Keratinocyte (primary cell): ENCODE measurements around the gene NKD1. TPM values are rescaled to one million over a fixed set of nuclear protein-coding genes. Genes with fewer than 3 reads are reported as not detected.

Source experiments
- DNase-seq: peaks from one replicate; pipeline ENCODE4 v3.0.0-alpha.2; 2011; ENCODE audit warnings: low read depth, missing footprints, low spot score
- FAIRE-seq: peaks from 2 replicates; lab custom pipeline; 2011; peaks lifted over from hg19 to GRCh38; lab: Jason Lieb, UNC
- H2AFZ ChIP-seq: 2 replicates; pipeline ENCODE4 v1.6.0; 2012; ENCODE audit warnings: low read length, control low read depth, inconsistent platforms; ENCODE audit not compliant: control insufficient read depth
- H3K27ac ChIP-seq: 2 replicates; pipeline ENCODE4 v1.5.1; 2011; ENCODE audit warnings: low read length; ENCODE audit not compliant: control insufficient read depth, insufficient read depth
- H3K27me3 ChIP-seq: 3 replicates; pipeline ENCODE4 v1.6.0; 2011; ENCODE audit warnings: low read length; ENCODE audit not compliant: control insufficient read depth, insufficient read depth; ENCODE audit errors: extremely low read depth
- H3K36me3 ChIP-seq, 2 experiments: 2 replicates in 1 of 2; 3 replicates in 1 of 2; pipeline ENCODE4 v1.5.1; 2011; ENCODE audit warnings: low read length in 2 of 2, mild to moderate bottlenecking in 1 of 2; ENCODE audit not compliant: control insufficient read depth in 2 of 2, insufficient read depth in 2 of 2; ENCODE audit errors: extremely low read depth in 1 of 2
- H3K4me1 ChIP-seq: 3 replicates; pipeline ENCODE4 v1.5.1; 2011; ENCODE audit warnings: low read length; ENCODE audit not compliant: control insufficient read depth, insufficient read depth; ENCODE audit errors: extremely low read depth
- H3K4me2 ChIP-seq: 3 replicates; pipeline ENCODE4 v1.6.0; 2011; ENCODE audit warnings: low read depth, low read length; ENCODE audit not compliant: control insufficient read depth, insufficient read depth; ENCODE audit errors: extremely low read depth
- H3K4me3 ChIP-seq, 3 experiments: fragments of 200-600 bp in 1 of 3; sonication (generic) in 1 of 3; 2 replicates in 2 of 3; 3 replicates in 1 of 3; pipeline ENCODE4 v1.5.1; 2011 to 2016; ENCODE audit warnings: low read length in 3 of 3, mild to moderate bottlenecking in 3 of 3, control low read depth in 2 of 3, inconsistent platforms in 1 of 3, low read depth in 1 of 3, mixed read lengths in 1 of 3, mixed run types in 1 of 3, moderate library complexity in 1 of 3; ENCODE audit not compliant: control insufficient read depth in 2 of 3, insufficient read depth in 2 of 3; ENCODE audit errors: extremely low read depth in 1 of 3
- H3K79me2 ChIP-seq: 2 replicates; pipeline ENCODE4 v1.6.0; 2012; ENCODE audit warnings: low read length; ENCODE audit not compliant: control insufficient read depth, insufficient read depth
- H3K9ac ChIP-seq: 3 replicates; pipeline ENCODE4 v1.6.0; 2011; ENCODE audit warnings: low read length; ENCODE audit not compliant: control insufficient read depth, insufficient read depth; ENCODE audit errors: extremely low read depth
- H3K9me1 ChIP-seq: 3 replicates; pipeline ENCODE4 v1.6.0; 2011; ENCODE audit warnings: low read length; ENCODE audit not compliant: control insufficient read depth, insufficient read depth; ENCODE audit errors: extremely low read depth
- H3K9me3 ChIP-seq: 2 replicates; pipeline ENCODE4 v1.5.1; 2012; ENCODE audit warnings: low read depth, low read length; ENCODE audit not compliant: control insufficient read depth
- H4K20me1 ChIP-seq: 3 replicates; pipeline ENCODE4 v1.6.0; 2011; ENCODE audit warnings: low read length; ENCODE audit not compliant: control insufficient read depth, insufficient read depth; ENCODE audit errors: extremely low read depth
- CTCF ChIP-seq, 3 experiments: IDR thresholded peaks in 1 of 3; conservative IDR thresholded peaks in 1 of 3; optimal IDR thresholded peaks in 1 of 3; 2 replicates in 2 of 3; 3 replicates in 1 of 3; pipeline versions ENCODE3 to v1.5.1; 2011; ENCODE audit warnings: low read length in 3 of 3, mild to moderate bottlenecking in 3 of 3, moderate library complexity in 2 of 3, control low read depth in 1 of 3, inconsistent platforms in 1 of 3; ENCODE audit not compliant: insufficient read depth in 2 of 3; ENCODE audit errors: extremely low read depth in 1 of 3
- EZH2 ChIP-seq: IDR thresholded peaks from one replicate; pipeline ENCODE4 v1.6.1; 2012; ENCODE audit warnings: inconsistent platforms, mild to moderate bottlenecking, low read length, moderate library complexity
- dilution Hi-C: fragments of 300-500 bp; cut with MboI; formaldehyde crosslinking; loops from one replicate; pipeline ENCODE4 v1.7.0; 2020; ENCODE audit warnings: low sequenced_read_pairs; ENCODE audit not compliant: extremely low pct_ligation_motif_present
- polyA plus RNA-seq, 5 experiments: library from polyadenylated mRNA; depleted of rRNA in 3 of 5; stranded (reverse) in 3 of 5; stranded (forward) in 1 of 5; unstranded in 1 of 5; fragments of >200 nt; gene quantifications; 1 replicate in 1 of 5; 2 replicates in 3 of 5; 3 replicates in 1 of 5; pipeline versions ENCODE4 v1.2.1 to v1.2.3, GENCODE V29; 2011 to 2012; ENCODE audit warnings: missing spikeins in 2 of 5, low read depth in 1 of 5, low replicate concordance in 1 of 5

NKD1 gene
- polyA plus RNA-seq, 1 donor (not counting 4 experiments of a cell fraction or from before 2014, with no cell fraction given) = 0.62 TPM

DNA sequence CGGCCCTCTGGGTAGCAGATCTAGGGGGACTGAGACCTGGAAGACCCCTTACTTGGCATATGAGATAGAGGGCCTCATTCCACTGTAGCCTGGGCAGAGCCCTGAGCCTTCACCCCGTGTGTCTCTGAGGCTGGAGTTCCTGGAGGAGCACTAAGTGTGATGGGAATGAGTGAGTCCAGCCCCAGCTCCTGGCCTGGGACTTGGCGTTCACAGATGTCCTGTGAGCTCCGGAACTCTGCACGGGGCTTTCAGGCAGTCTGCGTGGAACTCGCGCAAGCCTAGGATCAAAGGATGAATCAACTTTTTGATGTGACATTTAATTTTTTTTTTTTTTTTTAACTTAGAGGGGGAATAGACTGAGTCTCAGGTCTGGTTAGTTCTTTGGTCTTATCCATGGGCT, 1.8 kb downstream of the NKD1 start:
- TF ChIP-seq EZH2 = no peak
- TF ChIP-seq CTCF (optimal IDR thresholded peaks at IDR 0.05 in 1 of 3, IDR thresholded peaks at IDR 0.05 in 1 of 3, conservative IDR thresholded peaks at IDR 0.05 in 1 of 3; ENCODE audit: extremely low read depth in 1 of 3, insufficient read depth in 2 of 3, low read length in 3 of 3) = no peak
- Histone ChIP-seq H3K27me3 (peaks cover 9% of the 10 kb centered on the region), H3K9me3 (no peaks in the 10 kb centered on the region), H3K4me3 (no peak overlapping the region), H3K36me3 (no peaks in the 10 kb centered on the region), H2AFZ (no peak overlapping the region), H3K9ac (no peak overlapping the region), H3K4me1 (no peaks in the 10 kb centered on the region), H4K20me1 (no peaks in the 10 kb centered on the region), H3K79me2 (no peaks in the 10 kb centered on the region), H3K9me1 (no peaks in the 10 kb centered on the region), H3K27ac (no peak overlapping the region), H3K4me2 (no peak overlapping the region)
- no peak for FAIRE-seq
- dilution Hi-C loops = no loop called here
- DNase-seq = no peak

GRCh38 chr16:50550866-50551641, 2.9 kb downstream of the NKD1 start:
- Histone ChIP-seq H3K27me3 (peaks cover 9% of the 10 kb centered on the region), H3K9ac (no peak overlapping the region), H3K4me1 (peaks cover 2% of the 10 kb centered on the region), H3K9me3 (no peaks in the 10 kb centered on the region), H3K4me2 (no peak overlapping the region), H3K9me1 (no peaks in the 10 kb centered on the region), H2AFZ (no peak overlapping the region), H4K20me1 (no peaks in the 10 kb centered on the region), H3K36me3 (no peaks in the 10 kb centered on the region), H3K79me2 (no peaks in the 10 kb centered on the region), H3K27ac (no peak overlapping the region), H3K4me3 (no peak overlapping the region)
- DNase-seq (no peak), FAIRE-seq (no peak)
- dilution Hi-C loops = no loop called here
- no peak for TF ChIP-seq CTCF (optimal IDR thresholded peaks at IDR 0.05 in 1 of 3, IDR thresholded peaks at IDR 0.05 in 1 of 3, conservative IDR thresholded peaks at IDR 0.05 in 1 of 3; ENCODE audit: extremely low read depth in 1 of 3, insufficient read depth in 2 of 3, low read length in 3 of 3)
- no peak for TF ChIP-seq EZH2
